A673 (cell line): ENCODE measurements around the gene NDST1. TPM values are rescaled to one million over a fixed set of nuclear protein-coding genes. Genes with fewer than 3 reads are reported as not detected.
A peak's percentile ranks its signal among the peaks of the same experiment; 100 is the strongest.

Experiments used
- BruUV-seq: library from RNA; stranded (reverse); fragments of 400-500 nt; replicated peaks from 2 replicates; lab custom pipeline; 2021; lab: Mats Ljungman, UMichigan
- CTCF ChIA-PET: fragments of 300-600 bp; sonication (Branson Sonifier 250); formaldehyde crosslinking; loops from one replicate; lab custom pipeline; 2022; ENCODE audit warnings: antibody characterized with exemption; lab: Charles Lee
- POLR2A ChIA-PET: fragments of 300-600 bp; sonication (Branson Sonifier 250); formaldehyde crosslinking; loops from one replicate; lab custom pipeline; 2022; ENCODE audit warnings: antibody characterized with exemption; ENCODE audit not compliant: low non-redundant PET; lab: Charles Lee
- DNase-seq: peaks from one replicate; pipeline ENCODE4 v3.0.0-alpha.2; 2015; ENCODE audit warnings: low spot score
- H3K27ac ChIP-seq: fragments of 200-600 bp; sonication (generic); 2 replicates; pipeline ENCODE4 v1.5.1; 2016; ENCODE audit warnings: mixed run types, low read depth, mild to moderate bottlenecking, mixed read lengths, antibody characterized with exemption, low read length; ENCODE audit not compliant: poor library complexity, severe bottlenecking
- H3K27me3 ChIP-seq: fragments of 200-600 bp; sonication (generic); replicated peaks from 2 replicates; pipeline ENCODE4 v1.6.1; 2017; ENCODE audit warnings: mixed run types, low read depth, mild to moderate bottlenecking, mixed read lengths, antibody characterized with exemption, low read length; ENCODE audit not compliant: insufficient read depth, poor library complexity
- H3K36me3 ChIP-seq: fragments of 200-600 bp; sonication (generic); 2 replicates; pipeline ENCODE4 v1.6.1; 2016; ENCODE audit warnings: mixed run types, mild to moderate bottlenecking, mixed read lengths, antibody characterized with exemption, low read length; ENCODE audit not compliant: insufficient read depth, poor library complexity, severe bottlenecking
- H3K4me1 ChIP-seq: fragments of 200-600 bp; sonication (generic); 2 replicates; pipeline ENCODE4 v1.6.1; 2017; ENCODE audit warnings: mixed run types, mild to moderate bottlenecking, mixed read lengths, antibody characterized with exemption, low read length; ENCODE audit not compliant: insufficient read depth, poor library complexity, severe bottlenecking
- H3K4me3 ChIP-seq: fragments of 200-600 bp; sonication (generic); 2 replicates; pipeline ENCODE4 v1.5.1; 2016; ENCODE audit warnings: low read depth, mixed run types, mild to moderate bottlenecking, mixed read lengths, low read length; ENCODE audit not compliant: poor library complexity, severe bottlenecking
- H3K9me3 ChIP-seq: fragments of 200-600 bp; sonication (generic); 2 replicates; pipeline ENCODE4 v1.6.1; 2016; ENCODE audit warnings: mixed run types, low read depth, mild to moderate bottlenecking, mixed read lengths, antibody characterized with exemption, low read length; ENCODE audit not compliant: poor library complexity, severe bottlenecking
- EZH2 ChIP-seq: fragments of 200-600 bp; sonication (generic); IDR thresholded peaks from 2 replicates; pipeline ENCODE4 v1.6.1; 2017; ENCODE audit warnings: borderline replicate concordance, low read depth, mild to moderate bottlenecking, mixed read lengths, antibody characterized with exemption, low read length; ENCODE audit not compliant: poor library complexity, severe bottlenecking
- intact Hi-C: fragments of 100-400 bp; cut with micrococcal nuclease; formaldehyde crosslinking; loops from one replicate; pipeline ENCODE4 v1.10.0; 2022; ENCODE audit not compliant: unreplicated experiment
- total RNA-seq: library from RNA; stranded (reverse); gene quantifications from 2 replicates; pipeline ENCODE4 v1.2.3, GENCODE V29; 2021
- TF ChIP-seq, protein P1 (sequence below): fragments of 300-800, 200-600 bp; sonication (generic); conservative IDR thresholded peaks from 2 replicates; pipeline ENCODE4 v1.5.1; 2017; ENCODE audit warnings: low read depth, mild to moderate bottlenecking, antibody characterized with exemption, low read length, moderate library complexity, mixed read lengths

The NDST1 gene
- total RNA-seq, 1 experiment from 2014 or later = 44.0 TPM

DNA sequence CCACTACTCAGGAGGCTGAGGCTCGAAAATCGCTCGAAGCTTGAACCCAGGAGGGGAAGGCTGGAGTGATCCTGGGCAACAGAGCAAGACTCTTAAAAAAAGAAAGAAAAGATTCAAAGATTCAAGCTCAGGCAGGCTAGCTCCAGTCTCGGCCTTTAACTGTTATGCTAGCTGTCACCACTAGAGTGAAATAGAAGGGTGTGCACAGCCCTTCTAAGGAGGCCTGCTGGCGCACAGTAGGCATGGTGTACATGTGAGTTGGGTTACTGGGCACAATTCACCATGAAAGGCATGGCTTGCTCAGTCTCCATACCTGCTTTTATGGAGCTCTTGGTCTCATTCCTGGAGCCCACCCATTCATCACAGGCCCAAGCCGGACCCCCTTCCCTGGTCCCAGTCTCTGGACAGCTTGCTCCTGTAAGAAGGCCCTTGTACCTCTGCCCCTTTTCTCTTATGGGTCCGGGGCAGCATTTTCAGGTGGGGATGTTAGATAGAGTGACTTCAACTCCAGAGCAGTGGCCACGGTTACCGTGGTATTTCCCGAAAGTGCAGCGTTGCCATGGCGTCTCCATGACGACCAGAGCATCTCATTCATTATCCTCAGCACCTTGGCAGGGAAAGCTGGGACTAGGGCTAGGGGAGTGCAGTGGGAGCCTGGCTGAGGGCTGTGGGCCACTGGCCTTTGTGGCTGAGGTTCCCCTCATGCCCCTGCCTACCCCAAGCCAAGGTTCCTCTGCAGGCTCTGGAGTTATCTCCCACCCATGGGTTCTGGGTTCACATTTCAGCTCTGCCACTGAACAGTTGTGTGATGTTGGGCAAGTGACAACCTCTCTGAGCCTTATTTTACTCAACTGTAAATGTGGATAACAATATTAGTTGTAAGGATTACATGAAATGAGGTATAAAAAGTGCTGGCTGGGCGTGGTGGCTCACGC is 5.7 kb downstream of the NDST1 start:
- no TSS peak for BruUV-seq
- Histone ChIP-seq H3K4me1 (peaks cover 36% of the 10 kb centered on the region), H3K9me3 (no peaks in the 10 kb centered on the region), H3K27me3 (no peaks in the 10 kb centered on the region), H3K27ac (no peak overlapping the region), H3K4me3 (no peak overlapping the region), H3K36me3 (no peaks in the 10 kb centered on the region)
- intact Hi-C loops = no loop called here
- no peak for TF ChIP-seq EZH2
- TF ChIP-seq, protein P1, sequence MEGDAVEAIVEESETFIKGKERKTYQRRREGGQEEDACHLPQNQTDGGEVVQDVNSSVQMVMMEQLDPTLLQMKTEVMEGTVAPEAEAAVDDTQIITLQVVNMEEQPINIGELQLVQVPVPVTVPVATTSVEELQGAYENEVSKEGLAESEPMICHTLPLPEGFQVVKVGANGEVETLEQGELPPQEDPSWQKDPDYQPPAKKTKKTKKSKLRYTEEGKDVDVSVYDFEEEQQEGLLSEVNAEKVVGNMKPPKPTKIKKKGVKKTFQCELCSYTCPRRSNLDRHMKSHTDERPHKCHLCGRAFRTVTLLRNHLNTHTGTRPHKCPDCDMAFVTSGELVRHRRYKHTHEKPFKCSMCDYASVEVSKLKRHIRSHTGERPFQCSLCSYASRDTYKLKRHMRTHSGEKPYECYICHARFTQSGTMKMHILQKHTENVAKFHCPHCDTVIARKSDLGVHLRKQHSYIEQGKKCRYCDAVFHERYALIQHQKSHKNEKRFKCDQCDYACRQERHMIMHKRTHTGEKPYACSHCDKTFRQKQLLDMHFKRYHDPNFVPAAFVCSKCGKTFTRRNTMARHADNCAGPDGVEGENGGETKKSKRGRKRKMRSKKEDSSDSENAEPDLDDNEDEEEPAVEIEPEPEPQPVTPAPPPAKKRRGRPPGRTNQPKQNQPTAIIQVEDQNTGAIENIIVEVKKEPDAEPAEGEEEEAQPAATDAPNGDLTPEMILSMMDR = peak; percentile 28; the same call in 1 of the 2 replicates
- CTCF ChIA-PET = interaction anchor here (0.6 to 0.7 kb wide), 2 partner anchors 32 to 149 kb away, joined by 3 read pairs; no protein-coding TSS in a partner anchor
- no peak for DNase-seq
- POLR2A ChIA-PET = no interaction called here

DNA sequence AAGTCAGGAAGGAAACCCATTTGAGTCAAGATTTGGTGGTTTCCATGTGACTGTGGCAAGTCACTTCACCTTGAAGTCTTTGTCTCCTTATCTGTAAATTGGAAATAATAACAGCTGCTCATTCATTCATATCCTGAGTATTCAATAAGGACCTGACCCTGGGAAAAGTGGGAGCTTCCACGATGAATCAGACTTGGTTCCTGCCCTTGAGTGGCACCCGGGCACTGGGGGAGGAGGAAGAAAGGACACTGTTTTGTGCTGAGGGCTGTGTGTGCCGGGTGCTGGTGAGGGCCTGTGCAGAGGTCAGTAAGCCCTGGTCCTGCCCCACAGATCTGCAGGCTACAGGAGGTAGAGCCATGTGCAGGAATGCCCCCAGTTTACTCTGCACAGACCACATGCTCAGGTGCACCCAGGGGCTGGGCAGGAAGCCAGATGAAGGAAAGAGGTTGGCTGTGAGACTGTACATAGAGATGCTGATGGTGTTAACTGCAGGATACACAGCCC is 6.8 kb downstream of the NDST1 start:
- Histone ChIP-seq H3K4me1 (peaks cover 36% of the 10 kb centered on the region), H3K9me3 (no peaks in the 10 kb centered on the region), H3K4me3 (no peak overlapping the region), H3K27ac (no peak overlapping the region), H3K36me3 (no peaks in the 10 kb centered on the region), H3K27me3 (no peaks in the 10 kb centered on the region)
- intact Hi-C loops = no loop called here
- CTCF ChIA-PET = no interaction called here
- BruUV-seq = no TSS peak
- POLR2A ChIA-PET = no interaction called here
- DNase-seq = no peak
- TF ChIP-seq EZH2 = no peak
- TF ChIP-seq, protein P1 = no peak

DNA sequence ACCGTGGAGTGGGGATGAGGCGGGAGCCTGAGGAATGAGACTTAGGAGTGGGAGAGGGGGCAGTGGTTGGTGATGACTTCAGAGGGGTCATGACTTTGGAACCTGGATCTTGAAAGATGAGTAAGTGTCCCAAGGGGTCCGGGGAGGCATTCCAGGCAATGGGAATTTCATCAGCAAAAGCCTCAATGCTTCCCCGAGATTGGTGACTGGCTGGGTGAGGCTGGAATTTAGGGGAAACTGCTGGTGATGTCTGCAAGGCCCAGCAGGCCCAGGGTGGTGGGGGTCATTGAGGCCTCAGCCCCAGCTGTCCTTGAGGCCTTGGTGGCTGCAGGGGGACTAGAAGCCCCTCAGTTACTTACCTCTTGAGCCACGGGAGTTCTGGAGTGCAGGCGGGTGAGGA is 7.5 kb downstream of the NDST1 start:
- peaks cover 34% of the 10 kb centered on the region for H3K4me1 ChIP-seq
- H3K9me3 ChIP-seq = no peaks in the 10 kb centered on the region
- no peak overlapping the region for H3K4me3 ChIP-seq
- TF ChIP-seq EZH2 = no peak
- TF ChIP-seq, protein P1 = no peak
- BruUV-seq = no TSS peak
- ChIA-PET CTCF (no interaction called here), POLR2A (no interaction called here)
- DNase-seq = no peak
- intact Hi-C loops = no loop called here
- H3K27me3 ChIP-seq = no peaks in the 10 kb centered on the region
- H3K27ac ChIP-seq = no peak overlapping the region
- no peaks in the 10 kb centered on the region for H3K36me3 ChIP-seq
